HepG2 (cell line): ENCODE results near the gene TKTL2. TPM values are rescaled to one million over a fixed set of nuclear protein-coding genes. Genes with fewer than 3 reads are reported as not detected.

Experiments used
- ATAC-seq: fragments of 200-7000 bp; cut with Tn5 transposase; 3 replicates; pipeline ENCODE4 v1.9.1; 2020; ENCODE audit warnings: mild to moderate bottlenecking, moderate library complexity
- BruUV-seq: library from RNA; stranded (reverse); fragments of 400-500 nt; replicated peaks from 2 replicates; lab custom pipeline; 2021; lab: Mats Ljungman, UMichigan
- CTCF ChIA-PET: fragments of 300-600 bp; formaldehyde crosslinking; extraction: SDS; loops from one replicate; lab custom pipeline; 2021; ENCODE audit warnings: low total read pairs, inconsistent platforms, low intra/inter-chr PET ratio; lab: Yijun Ruan, JAX
- POLR2A ChIA-PET: fragments of 350-600 bp; sonication (Branson Sonifier 250); formaldehyde crosslinking; loops from one replicate; lab custom pipeline; 2020; ENCODE audit warnings: antibody characterized with exemption, inconsistent platforms; lab: Yijun Ruan, JAX
- DNase-seq: peaks from one replicate; pipeline ENCODE4 v3.0.0-alpha.2; 2015; ENCODE audit warnings: low spot score
- FAIRE-seq: peaks from 3 replicates; lab custom pipeline; 2011; peaks lifted over from hg19 to GRCh38; lab: Jason Lieb, UNC
- H2AFZ ChIP-seq: one replicate; pipeline ENCODE4 v1.6.1; 2011; ENCODE audit warnings: low read length, inconsistent platforms
- H3K27ac ChIP-seq: fragments of 300-600 bp; 3 replicates; pipeline ENCODE4 v1.8.0; 2011; ENCODE audit warnings: mixed run types, mild to moderate bottlenecking, mixed read lengths, low read length, inconsistent platforms; ENCODE audit not compliant: insufficient read depth; ENCODE audit errors: extremely low read length
- H3K27me3 ChIP-seq, 2 experiments: fragments of 200-600 bp in 1 of 2; 2 replicates in 1 of 2; 3 replicates in 1 of 2; pipeline versions ENCODE4 v1.6.0 to v1.8.0; 2011; ENCODE audit warnings: low read length in 2 of 2, mild to moderate bottlenecking in 2 of 2, moderate library complexity in 2 of 2, inconsistent platforms in 1 of 2; ENCODE audit not compliant: insufficient read depth in 2 of 2, control insufficient read depth in 1 of 2
- H3K36me3 ChIP-seq, 2 experiments: fragments of 200-600 bp in 1 of 2; replicated peaks in 1 of 2; 2 replicates in 1 of 2; 3 replicates in 1 of 2; pipeline versions ENCODE4 v1.5.1 to v1.8.0; 2011; ENCODE audit warnings: low read length in 2 of 2, inconsistent platforms in 1 of 2; ENCODE audit not compliant: insufficient read depth in 2 of 2, control insufficient read depth in 1 of 2
- H3K4me1 ChIP-seq: 2 replicates; pipeline ENCODE4 v1.5.1; 2012; ENCODE audit warnings: low read length, inconsistent platforms; ENCODE audit not compliant: insufficient read depth
- H3K4me2 ChIP-seq: 2 replicates; pipeline ENCODE4 v1.6.0; 2011; ENCODE audit warnings: low read depth, low read length, inconsistent platforms
- H3K4me3 ChIP-seq, 3 experiments: fragments of 200-600 bp in 1 of 3; sonication (generic), shearing (Covaris generic) in 1 of 3; replicated peaks in 1 of 3; 2 replicates each; pipeline ENCODE4 v1.5.1; 2011 to 2016; ENCODE audit warnings: low read length in 3 of 3, inconsistent platforms in 2 of 3, low read depth in 2 of 3, mild to moderate bottlenecking in 2 of 3, control low read depth in 1 of 3, mixed read lengths in 1 of 3; ENCODE audit not compliant: insufficient read depth in 1 of 3
- H3K79me2 ChIP-seq: one replicate; pipeline ENCODE4 v1.6.1; 2011; ENCODE audit warnings: low read length, inconsistent platforms; ENCODE audit not compliant: insufficient read depth
- H3K9ac ChIP-seq: 2 replicates; pipeline ENCODE4 v1.6.0; 2011; ENCODE audit warnings: mild to moderate bottlenecking, low read depth, low read length, inconsistent platforms; ENCODE audit not compliant: insufficient read depth
- H3K9me3 ChIP-seq: 2 replicates; pipeline ENCODE4 v1.5.1; 2012; ENCODE audit warnings: mild to moderate bottlenecking, low read length
- H4K20me1 ChIP-seq: 2 replicates; pipeline ENCODE4 v1.6.0; 2011; ENCODE audit warnings: inconsistent platforms, mild to moderate bottlenecking, low read length, moderate library complexity; ENCODE audit not compliant: insufficient read depth
- ARID2 ChIP-seq: sonication (generic); formaldehyde crosslinking; IDR thresholded peaks from 2 replicates; pipeline ENCODE4 v1.8.1; 2022; ENCODE audit warnings: mild to moderate bottlenecking, missing genetic modification reagents, borderline replicate concordance
- ATM ChIP-seq: fragments of 450-650 bp; IDR thresholded peaks from 2 replicates; pipeline ENCODE4 v1.7.1; 2017; ENCODE audit warnings: mild to moderate bottlenecking, borderline replicate concordance
- CHD4 ChIP-seq: fragments of 200-600 bp; sonication (generic); IDR thresholded peaks from 2 replicates; pipeline ENCODE4 v1.7.0; 2017; ENCODE audit warnings: mild to moderate bottlenecking, low read length, borderline replicate concordance
- KMT2A ChIP-seq: sonication (generic); formaldehyde crosslinking; IDR thresholded peaks from 2 replicates; pipeline ENCODE4 v1.4.0; 2020; ENCODE audit warnings: missing genetic modification reagents
- NFRKB ChIP-seq: fragments of 450-650 bp; IDR thresholded peaks from 2 replicates; pipeline ENCODE4 v1.6.1; 2017
- SMARCC2 ChIP-seq: fragments of 450-650 bp; IDR thresholded peaks from 2 replicates; pipeline ENCODE4 v1.6.1; 2017; ENCODE audit warnings: antibody characterized with exemption, mild to moderate bottlenecking
- ZEB1 ChIP-seq: IDR thresholded peaks from 2 replicates; pipeline ENCODE4 v1.6.1; 2012; ENCODE audit warnings: mild to moderate bottlenecking, low read depth, inconsistent platforms; ENCODE audit not compliant: insufficient replicate concordance
- ZNF7 ChIP-seq: IDR thresholded peaks from 2 replicates; pipeline ENCODE4 v1.6.1; 2016; ENCODE audit warnings: missing biosample characterization, missing genetic modification reagents
- ZNF839 ChIP-seq: sonication (generic); formaldehyde crosslinking; IDR thresholded peaks from 2 replicates; pipeline ENCODE4 v1.4.0; 2020; ENCODE audit warnings: missing genetic modification reagents, mild to moderate bottlenecking, borderline replicate concordance
- ZNF879 ChIP-seq: sonication (generic); formaldehyde crosslinking; IDR thresholded peaks from 2 replicates; pipeline ENCODE4 v1.8.1; 2023; ENCODE audit warnings: missing genetic modification reagents
- WGBS: methylation state at CpG from one replicate; pipeline ENCODE4 v1.1.6; 2017; ENCODE audit warnings: low lambda C conversion rate; 5-methylcytosine and 5-hydroxymethylcytosine counted together
- in situ Hi-C: cut with HindIII; loops from 2 replicates; pipeline ENCODE4 v1.10.0; 2017; ENCODE audit warnings: low pct_unique_long_range_greater_than_20kb; ENCODE audit not compliant: extremely low pct_ligation_motif_present
- intact Hi-C: fragments of 100-400 bp; cut with micrococcal nuclease; formaldehyde crosslinking; loops from one replicate; pipeline ENCODE4 v1.10.0; 2022; ENCODE audit not compliant: unreplicated experiment
- polyA plus RNA-seq, 8 experiments: library from polyadenylated mRNA; depleted of rRNA in 3 of 8; stranded (reverse) in 7 of 8; unstranded in 1 of 8; fragments of >200 nt; fragmentation: Illumina TruSeq in 4 of 8; extraction: Trizol in 4 of 8; gene quantifications; 2 replicates each; pipeline versions ENCODE4 v1.2.1 to v1.2.3, GENCODE V29; 2011 to 2016; ENCODE audit warnings: low read depth in 4 of 8, missing spikeins in 1 of 8, mixed read lengths in 1 of 8; ENCODE audit not compliant: insufficient read depth in 1 of 8
- total RNA-seq, 5 experiments: library from RNA; depleted of rRNA; stranded (reverse); fragments of >200 nt; fragmentation: Illumina TruSeq; extraction: Trizol; gene quantifications; 2 replicates each; pipeline ENCODE4 v1.2.3, GENCODE V29; 2016; ENCODE audit warnings: low read depth in 1 of 5
- TF ChIP-seq, protein P1 (sequence below), 2 experiments: fragments of 450-650 bp in 1 of 2; sonication (generic) in 1 of 2; formaldehyde crosslinking; IDR thresholded peaks; 2 replicates each; pipeline versions ENCODE4 v1.5.0 to v1.8.0; 2020 to 2022; ENCODE audit warnings: mild to moderate bottlenecking in 1 of 2, missing genetic modification reagents in 1 of 2

TKTL2 gene
- total and polyA plus RNA-seq, 2 of the 13 experiments (the other 11 are each of a cell fraction or from before 2014, with no cell fraction given) = not detected

DNA sequence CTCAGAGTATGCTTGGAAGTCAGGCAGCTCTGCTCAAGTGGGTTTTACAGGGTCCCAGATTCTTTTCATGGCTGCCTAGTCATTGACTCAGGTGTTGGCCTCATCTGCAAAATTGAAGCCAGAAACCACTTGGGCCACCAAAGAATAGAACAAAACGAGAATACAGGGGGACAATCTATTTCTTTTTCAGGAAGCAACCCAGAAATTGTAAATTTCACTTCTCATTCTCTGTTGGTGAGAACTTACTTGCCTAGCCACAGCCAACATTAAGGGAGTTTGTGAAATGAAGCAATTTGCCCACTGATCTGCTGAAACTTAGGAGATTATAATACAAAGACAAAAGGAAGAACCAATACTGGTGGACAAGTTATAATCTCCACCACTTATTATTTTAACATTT is 8.6 kb upstream of the TKTL2 start:
- H2AFZ ChIP-seq = no peak overlapping the region
- no peaks in the 10 kb centered on the region for H3K27me3 ChIP-seq
- no peaks in the 10 kb centered on the region for H3K4me1 ChIP-seq
- no peak overlapping the region for H3K4me3 ChIP-seq
- FAIRE-seq = no peak
- DNase-seq = no peak
- ChIA-PET POLR2A (no interaction called here), CTCF (no interaction called here)
- H3K4me2 ChIP-seq = no peak overlapping the region
- in situ Hi-C loops (loop anchor here (5.0 kb wide), 1 partner anchor 65 kb away; no protein-coding TSS in a partner anchor), intact Hi-C loops (no loop called here)
- no peak overlapping the region for H3K9ac ChIP-seq
- TF ChIP-seq NFRKB = no peak
- no peak for TF ChIP-seq KMT2A (CRISPR knock-in tag)
- no peak for TF ChIP-seq SMARCC2
- TF ChIP-seq ZNF879 = no peak
- TF ChIP-seq ARID2 = no peak
- no peak for TF ChIP-seq ZNF839
- TF ChIP-seq, protein P1, sequence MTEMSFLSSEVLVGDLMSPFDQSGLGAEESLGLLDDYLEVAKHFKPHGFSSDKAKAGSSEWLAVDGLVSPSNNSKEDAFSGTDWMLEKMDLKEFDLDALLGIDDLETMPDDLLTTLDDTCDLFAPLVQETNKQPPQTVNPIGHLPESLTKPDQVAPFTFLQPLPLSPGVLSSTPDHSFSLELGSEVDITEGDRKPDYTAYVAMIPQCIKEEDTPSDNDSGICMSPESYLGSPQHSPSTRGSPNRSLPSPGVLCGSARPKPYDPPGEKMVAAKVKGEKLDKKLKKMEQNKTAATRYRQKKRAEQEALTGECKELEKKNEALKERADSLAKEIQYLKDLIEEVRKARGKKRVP (CRISPR knock-in tag; IDR thresholded peaks at IDR 0.05) = no peak
- TF ChIP-seq ATM = no peak
- TF ChIP-seq ZNF7 (CRISPR knock-in tag) = no peak
- BruUV-seq = no TSS peak
- no peak for ATAC-seq
- H3K36me3 ChIP-seq = no peaks in the 10 kb centered on the region
- H3K79me2 ChIP-seq = no peaks in the 10 kb centered on the region
- WGBS = 0% methylated on average over 1 of the region's 1 CpG
- no peaks in the 10 kb centered on the region for H3K9me3 ChIP-seq
- H3K27ac ChIP-seq = no peak overlapping the region
- H4K20me1 ChIP-seq = no peaks in the 10 kb centered on the region

- intact Hi-C loops (no loop called here), in situ Hi-C loops (no loop called here)
- no peaks in the 10 kb centered on the region for H3K79me2 ChIP-seq
- no peaks in the 10 kb centered on the region for H3K4me1 ChIP-seq
- ATAC-seq = no peak
- H3K9me3 ChIP-seq = no peaks in the 10 kb centered on the region
- 11% methylated on average over 5 of the region's 5 CpGs for WGBS
- H3K27ac ChIP-seq = no peak overlapping the region
- BruUV-seq = no TSS peak
- H3K4me2 ChIP-seq = no peak overlapping the region
- no peaks in the 10 kb centered on the region; a peak in 2 of 5 replicates for H3K27me3 ChIP-seq
- no peaks in the 10 kb centered on the region for H3K36me3 ChIP-seq
- H2AFZ ChIP-seq = no peak overlapping the region
- ChIA-PET CTCF (no interaction called here), POLR2A (no interaction called here)
- H4K20me1 ChIP-seq = no peaks in the 10 kb centered on the region
- no peak for TF ChIP-seq ZEB1
- no peak for TF ChIP-seq CHD4
- H3K4me3 ChIP-seq = no peak overlapping the region
- no peak for FAIRE-seq
- H3K9ac ChIP-seq = no peak overlapping the region
- no peak for DNase-seq
Measured at GRCh38 chr4:163476761-163477438, 3.3 kb upstream of the TKTL2 start.
